IPS DF 4.7 (cell line): ENCODE results near the gene GJB1.
"Not testable (repeated sequence)": the region's sequence is repeated elsewhere in the genome, so short reads cannot be mapped to it uniquely, and the experiment has no call there.

ENCODE experiments used
- DNase-seq: peaks from one replicate; pipeline ENCODE4 v3.0.0-alpha.2; 2013; ENCODE audit warnings: low spot score; ENCODE audit errors: extremely low read depth

The GJB1 gene

DNA sequence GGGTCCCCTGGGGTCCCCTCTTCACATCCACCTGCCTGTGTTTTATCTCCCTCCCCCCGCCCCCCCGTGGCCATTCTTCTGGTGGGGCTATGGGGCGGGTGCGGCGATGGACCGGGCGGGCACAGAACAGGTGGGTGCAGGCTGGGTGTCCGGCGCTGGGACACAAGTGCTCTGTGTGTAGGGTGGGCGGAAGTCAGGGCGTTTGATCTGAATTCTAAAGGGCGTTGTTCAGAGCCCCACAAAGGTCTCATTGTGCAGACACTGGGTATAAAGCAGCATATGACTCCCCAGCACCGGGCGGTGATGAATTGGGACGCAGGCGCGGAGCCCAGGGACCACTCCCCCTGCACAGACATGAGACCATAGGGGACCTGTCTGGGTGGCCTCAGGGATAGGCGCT, at the start of gene GJB1:
GJB1 (plus strand) TSS at position 296 of the 400 bp plus-strand sequence. CDS start 484 bp downstream, outside the sequence.
- no peak for DNase-seq

- no peak for DNase-seq
Observed at GRCh38 chrX:71173440-71173839, 49.6 kb upstream of the GJB1 start.

DNA sequence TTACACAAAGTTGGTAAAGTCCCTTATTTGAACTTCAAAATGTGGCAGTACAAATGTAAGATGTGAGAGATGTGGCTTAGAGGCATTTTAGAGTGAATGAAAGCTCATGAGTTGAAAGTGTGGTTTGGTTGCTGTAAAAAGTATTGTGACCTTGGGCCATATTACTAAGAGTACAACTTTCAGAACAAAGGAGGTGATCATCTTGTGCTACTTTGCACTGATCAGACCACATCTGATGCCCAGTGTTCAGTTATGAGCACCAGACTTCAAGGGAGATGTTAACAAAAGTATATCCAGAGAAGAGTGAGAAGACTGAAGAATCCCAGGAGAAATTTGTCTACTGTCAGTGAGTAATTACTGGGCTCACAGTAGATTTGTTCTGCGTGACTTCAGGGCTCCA, 48.2 kb upstream of the GJB1 start:
- DNase-seq: no peak

GRCh38 chrX:71175531-71175930, 47.5 kb upstream of the GJB1 start:
- DNase-seq: no peak

- no peak for DNase-seq
Observed at GRCh38 chrX:71177327-71177726, 45.7 kb upstream of the GJB1 start.

GRCh38 chrX:71178908-71179307, 44.1 kb upstream of the GJB1 start:
- no peak for DNase-seq

DNA sequence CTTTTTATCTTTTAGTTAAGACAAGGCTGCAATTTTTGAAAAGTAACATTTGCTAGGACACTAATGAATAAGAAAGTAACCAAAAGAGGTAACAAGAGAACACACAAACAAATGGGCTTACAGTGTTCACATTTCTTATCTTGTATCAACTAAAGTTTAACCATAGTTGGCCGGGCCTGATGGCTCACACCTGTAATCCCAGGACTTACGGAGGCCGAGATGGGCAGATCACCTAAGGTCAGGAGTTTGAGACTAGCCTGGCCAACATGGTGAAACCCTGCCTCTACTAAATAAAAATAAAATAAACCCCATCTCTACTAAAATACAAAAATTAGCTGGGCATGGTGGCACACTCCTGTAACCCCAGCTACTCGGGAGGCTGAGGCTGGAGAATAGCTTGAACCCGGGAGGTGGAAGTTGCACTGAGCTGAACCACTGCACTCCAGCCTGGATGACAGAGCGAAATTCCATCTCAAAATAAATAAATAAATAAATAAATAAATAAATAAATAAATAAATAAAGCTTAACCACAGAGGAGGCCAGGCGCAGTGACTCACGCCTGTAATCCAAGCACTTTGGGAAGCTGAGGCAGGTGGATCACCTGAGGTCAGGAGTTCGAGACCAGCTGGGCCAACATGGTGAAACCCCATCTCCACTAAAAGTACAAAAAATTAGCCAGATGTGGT, 42.3 kb upstream of the GJB1 start:
- DNase-seq: not testable (repeated sequence)

- DNase-seq: no peak
Observed at GRCh38 chrX:71181558-71181909, 41.5 kb upstream of the GJB1 start.

DNA sequence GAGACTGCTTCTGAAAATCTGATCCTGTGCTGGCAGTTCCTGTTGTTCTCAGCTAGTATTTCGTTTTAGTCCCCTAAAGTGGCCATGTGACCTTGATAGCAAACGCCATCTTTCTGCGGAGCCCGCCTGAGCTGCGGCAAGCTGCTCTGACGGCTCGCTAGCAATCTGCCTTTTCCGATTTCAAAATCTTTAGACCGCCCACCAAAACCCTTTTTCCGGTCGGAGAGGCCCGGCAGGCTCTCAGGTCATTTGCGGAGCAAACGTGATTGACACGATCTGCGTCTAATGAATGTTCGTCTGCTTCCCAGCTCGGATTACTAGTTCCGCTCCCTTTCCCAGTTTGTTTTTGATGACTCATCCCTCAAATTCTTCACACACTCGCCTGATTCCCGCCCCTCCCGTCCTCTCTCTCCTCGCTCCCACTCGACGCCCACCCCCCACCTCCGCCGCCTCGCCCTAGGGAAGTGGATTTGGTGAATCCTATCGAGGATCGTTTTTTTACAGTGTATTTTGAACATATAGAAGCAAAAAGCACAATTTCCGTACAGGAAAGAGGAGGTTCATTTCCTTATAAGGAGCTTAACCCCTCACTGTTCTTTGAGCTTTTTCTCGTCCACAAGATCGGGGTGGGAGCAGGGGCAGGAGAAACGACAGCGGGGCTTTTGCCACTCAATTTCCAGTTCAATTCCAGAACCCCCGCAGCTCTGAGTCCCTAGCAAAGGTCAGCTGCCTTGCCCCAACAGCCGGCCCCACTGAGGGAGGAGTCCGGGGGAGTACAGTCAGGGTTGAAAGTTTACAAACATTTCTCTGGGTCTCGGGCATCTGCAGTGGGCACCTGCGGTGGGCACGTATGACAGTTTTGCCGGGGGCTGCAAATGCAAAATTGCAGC, 40.9 kb upstream of the GJB1 start:
- DNase-seq: peak; percentile 93

DNA sequence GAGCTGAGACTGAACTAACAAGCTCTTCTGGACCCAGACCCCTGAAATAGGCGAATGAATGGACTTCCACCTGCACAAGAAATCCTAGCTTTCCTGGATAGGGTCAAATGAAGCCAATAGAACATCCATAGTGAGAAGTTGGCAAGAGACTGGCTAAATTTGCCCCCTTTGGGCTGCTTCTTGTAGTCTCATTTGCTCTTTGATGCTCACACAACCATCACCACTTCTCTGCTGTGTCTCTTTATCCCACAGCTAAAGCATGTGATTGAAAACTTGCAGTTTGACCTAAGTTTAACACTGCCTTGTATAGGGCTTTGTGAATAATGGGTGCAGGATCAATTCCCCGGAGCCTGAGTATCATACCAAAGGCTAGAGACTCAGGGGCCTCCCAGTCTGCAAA, 40.2 kb upstream of the GJB1 start:
- DNase-seq: no peak

DNA sequence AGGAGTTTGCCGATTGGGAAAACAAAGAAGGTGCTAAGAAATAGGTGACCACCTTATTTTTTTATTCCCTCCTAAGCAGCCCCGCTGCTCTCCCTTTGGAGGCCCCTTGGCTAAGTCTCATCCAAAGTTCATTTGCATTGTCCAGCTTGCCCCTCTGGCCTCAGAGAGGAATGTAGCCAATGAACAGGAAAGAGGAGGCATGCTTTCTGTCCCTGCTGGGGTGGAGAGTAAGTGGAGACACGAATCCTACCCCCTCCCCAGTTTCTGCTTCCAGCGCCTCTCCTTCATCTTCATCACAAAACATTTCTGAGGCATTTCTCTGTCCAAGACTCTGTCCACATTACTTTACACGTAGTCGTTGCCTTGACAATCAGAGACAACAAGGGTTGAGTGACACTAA, 39.7 kb upstream of the GJB1 start:
- no peak for DNase-seq

- DNase-seq: no peak
Observed at GRCh38 chrX:71184092-71184491, 38.9 kb upstream of the GJB1 start.

- DNase-seq: no peak
Observed at GRCh38 chrX:71184803-71185495, 38.1 kb upstream of the GJB1 start.

GRCh38 chrX:71191248-71191647, 31.8 kb upstream of the GJB1 start:
- DNase-seq: no peak

- no peak for DNase-seq
Observed at GRCh38 chrX:71195964-71196649, 26.9 kb upstream of the GJB1 start.

DNA sequence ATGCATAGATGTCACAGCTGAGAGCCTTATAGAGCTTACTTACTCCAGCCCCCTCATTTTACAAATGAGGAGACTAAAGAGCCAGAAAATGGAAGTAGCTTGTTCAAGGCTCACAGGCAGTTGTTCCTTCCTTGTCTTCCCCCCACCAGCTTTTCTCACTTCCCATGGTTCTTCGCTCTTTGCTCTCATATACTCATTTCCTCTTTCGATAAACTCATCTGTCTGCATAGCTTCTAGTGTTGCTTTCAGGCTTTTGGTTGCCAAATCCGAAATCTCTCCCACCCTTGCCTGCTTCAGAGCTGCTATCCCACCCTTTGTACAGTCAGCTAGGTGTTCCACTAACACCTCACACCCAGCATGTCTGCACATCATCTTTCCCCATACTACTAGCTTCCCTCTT, 25.0 kb upstream of the GJB1 start:
- DNase-seq: no peak

GRCh38 chrX:71199252-71200008, 23.6 kb upstream of the GJB1 start:
- no peak for DNase-seq

- DNase-seq: no peak
Observed at GRCh38 chrX:71210816-71211215, 12.2 kb upstream of the GJB1 start.

GRCh38 chrX:71212536-71212935, 10.5 kb upstream of the GJB1 start:
- DNase-seq: no peak

DNA sequence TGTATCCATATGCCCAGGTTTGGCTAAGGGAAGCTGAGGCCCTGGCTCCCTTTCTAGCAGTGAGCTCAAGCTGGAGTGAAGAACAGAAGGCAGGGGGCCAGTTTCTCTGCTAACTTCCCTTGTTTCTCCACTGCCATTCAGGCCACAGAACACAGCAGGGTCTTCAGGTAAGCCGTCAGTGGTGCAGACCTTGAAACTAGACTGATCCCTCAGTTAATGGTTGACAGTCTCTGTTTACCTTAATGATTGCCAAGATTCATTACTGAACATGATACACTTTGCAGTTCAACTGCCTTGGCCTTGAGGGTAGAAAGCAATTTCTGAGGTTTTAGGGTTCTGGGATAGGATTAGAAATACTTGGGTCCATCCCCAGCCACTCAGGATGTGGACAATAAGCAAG, 8.9 kb upstream of the GJB1 start:
- no peak for DNase-seq
